ENCODE data around the gene TRIO.

The TRIO gene

GRCh38 chr5:14297697-14298096, 154.6 kb downstream of the TRIO start:
- H3K79me2 ChIP-seq (ENCODE audit: insufficient read depth, low read length) = no peaks in the 10 kb centered on the region
- H4K20me1 ChIP-seq (ENCODE audit: low read depth, low read length) = no peaks in the 10 kb centered on the region
- TF ChIP-seq EZH2phosphoT487 (conservative IDR thresholded peaks at IDR 0.05; ENCODE audit: low read length) = no peak
- no peak for TF ChIP-seq CTCF (IDR thresholded peaks at IDR 0.05; ENCODE audit: insufficient read depth, low read length, poor library complexity, severe bottlenecking)

GRCh38 chr5:14298126-14298847, 155.1 kb downstream of the TRIO start:
- no peak overlapping the region for H3K27ac ChIP-seq (ENCODE audit: low read depth, low read length)

More at GRCh38 chr5:14297697-14298096, 154.6 kb downstream of the TRIO start:
- no peak overlapping the region for H2AFZ ChIP-seq (ENCODE audit: low read depth, low read length, severe bottlenecking)
- H3K36me3 ChIP-seq (ENCODE audit: low read length) = no peaks in the 10 kb centered on the region
- H3K27ac ChIP-seq (ENCODE audit: low read depth, low read length) = no peak overlapping the region
- no peak overlapping the region for H3K4me2 ChIP-seq (ENCODE audit: low read depth, low read length, poor library complexity, severe bottlenecking)
- H3K27me3 ChIP-seq (ENCODE audit: low read length) = no peaks in the 10 kb centered on the region
- H3K4me3 ChIP-seq (ENCODE audit: insufficient read depth, low read length, poor library complexity, severe bottlenecking) = no peak overlapping the region
- no peaks in the 10 kb centered on the region for H3K9me2 ChIP-seq (replicated peaks; ENCODE audit: insufficient read depth, low read length)
- no peaks in the 10 kb centered on the region for H3K9me3 ChIP-seq (ENCODE audit: insufficient read depth, low read length)
- H3K9ac ChIP-seq (ENCODE audit: low read length) = no peak overlapping the region
- no peaks in the 10 kb centered on the region for H3F3A ChIP-seq (ENCODE audit: insufficient read depth)

GRCh38 chr5:14299666-14300065, 156.5 kb downstream of the TRIO start:
- H3K4me2 ChIP-seq (ENCODE audit: low read depth, low read length, poor library complexity, severe bottlenecking) = no peak overlapping the region
- no peaks in the 10 kb centered on the region for H3F3A ChIP-seq (ENCODE audit: insufficient read depth)
- no peak overlapping the region for H3K4me3 ChIP-seq (ENCODE audit: insufficient read depth, low read length, poor library complexity, severe bottlenecking)
- no peaks in the 10 kb centered on the region for H3K36me3 ChIP-seq (ENCODE audit: low read length)
- no peaks in the 10 kb centered on the region for H3K9me3 ChIP-seq (ENCODE audit: insufficient read depth, low read length)
- no peak overlapping the region for H2AFZ ChIP-seq (ENCODE audit: low read depth, low read length, severe bottlenecking)
- TF ChIP-seq CTCF (IDR thresholded peaks at IDR 0.05; ENCODE audit: insufficient read depth, low read length, poor library complexity, severe bottlenecking) (no peak), EZH2phosphoT487 (conservative IDR thresholded peaks at IDR 0.05; ENCODE audit: low read length) (no peak)
- H3K9me2 ChIP-seq (replicated peaks; ENCODE audit: insufficient read depth, low read length) = no peaks in the 10 kb centered on the region
- H3K27ac ChIP-seq (ENCODE audit: low read depth, low read length) = no peak overlapping the region
- H4K20me1 ChIP-seq (ENCODE audit: low read depth, low read length) = no peaks in the 10 kb centered on the region
- H3K79me2 ChIP-seq (ENCODE audit: insufficient read depth, low read length) = no peaks in the 10 kb centered on the region
- no peaks in the 10 kb centered on the region for H3K27me3 ChIP-seq (ENCODE audit: low read length)
- no peak overlapping the region for H3K9ac ChIP-seq (ENCODE audit: low read length)

More at GRCh38 chr5:14298126-14298847, 155.1 kb downstream of the TRIO start:
- Histone ChIP-seq H3K4me3 (ENCODE audit: insufficient read depth, low read length, poor library complexity, severe bottlenecking) (no peak overlapping the region), H3K9me2 (replicated peaks; ENCODE audit: insufficient read depth, low read length) (no peaks in the 10 kb centered on the region), H2AFZ (ENCODE audit: low read depth, low read length, severe bottlenecking) (no peak overlapping the region), H3K36me3 (ENCODE audit: low read length) (no peaks in the 10 kb centered on the region), H3F3A (ENCODE audit: insufficient read depth) (no peaks in the 10 kb centered on the region), H3K4me2 (ENCODE audit: low read depth, low read length, poor library complexity, severe bottlenecking) (no peak overlapping the region), H3K27me3 (ENCODE audit: low read length) (no peaks in the 10 kb centered on the region), H3K9ac (ENCODE audit: low read length) (no peak overlapping the region), H4K20me1 (ENCODE audit: low read depth, low read length) (no peaks in the 10 kb centered on the region), H3K9me3 (ENCODE audit: insufficient read depth, low read length) (no peaks in the 10 kb centered on the region), H3K79me2 (ENCODE audit: insufficient read depth, low read length) (no peaks in the 10 kb centered on the region)
- TF ChIP-seq CTCF (IDR thresholded peaks at IDR 0.05; ENCODE audit: insufficient read depth, low read length, poor library complexity, severe bottlenecking) = no peak
- TF ChIP-seq EZH2phosphoT487 (conservative IDR thresholded peaks at IDR 0.05; ENCODE audit: low read length) = no peak
